Measurements from ENCODE around the gene GLTP.

- TF ChIP-seq CTCF (IDR thresholded peaks at IDR 0.05; ENCODE audit: insufficient read depth, low read length, poor library complexity, severe bottlenecking): no peak
- no peak for TF ChIP-seq EZH2phosphoT487 (conservative IDR thresholded peaks at IDR 0.05; ENCODE audit: low read length)
Measured at GRCh38 chr12:109880043-109880931, at the start of gene GLTP.
